GM23338 (cell line): ENCODE results near the gene PAPPA2. TPM values are rescaled to one million over a fixed set of nuclear protein-coding genes. Genes with fewer than 3 reads are reported as not detected.

Experiments
- ATAC-seq: fragments of 200-7000 bp; cut with Tn5 transposase; 3 replicates; pipeline ENCODE4 v1.9.1; 2020
- DNase-seq: peaks from one replicate; pipeline ENCODE4 v3.0.0-alpha.2; 2015; ENCODE audit warnings: low spot score
- H2AFZ ChIP-seq: fragments of 200-600 bp; sonication (generic); 2 replicates; pipeline ENCODE4 v1.8.0; 2016; ENCODE audit warnings: antibody characterized with exemption, mild to moderate bottlenecking, moderate library complexity
- H3F3A ChIP-seq: fragments of 200-600 bp; sonication (generic); replicated peaks from 2 replicates; pipeline ENCODE4 v1.8.0; 2017; ENCODE audit warnings: antibody characterized with exemption, mixed run types, low read depth
- H3K27ac ChIP-seq: fragments of 200-600 bp; sonication (generic); 2 replicates; pipeline ENCODE4 v1.6.1; 2016; ENCODE audit warnings: low read depth
- H3K27me3 ChIP-seq: fragments of 200-600 bp; sonication (generic); 2 replicates; pipeline ENCODE4 v1.8.0; 2016; ENCODE audit warnings: mild to moderate bottlenecking, mixed run types, moderate library complexity; ENCODE audit not compliant: insufficient read depth
- H3K36me3 ChIP-seq: fragments of 200-600 bp; sonication (generic); 2 replicates; pipeline ENCODE4 v1.8.0; 2016; ENCODE audit warnings: mild to moderate bottlenecking; ENCODE audit not compliant: insufficient read depth
- H3K4me1 ChIP-seq: fragments of 200-600 bp; sonication (generic); 2 replicates; pipeline ENCODE4 v1.8.0; 2016; ENCODE audit warnings: mild to moderate bottlenecking, moderate library complexity; ENCODE audit not compliant: insufficient read depth
- H3K4me2 ChIP-seq: fragments of 200-600 bp; sonication (generic); 2 replicates; pipeline ENCODE4 v1.7.1; 2017; ENCODE audit warnings: mixed run types
- H3K4me3 ChIP-seq: fragments of 200-600 bp; sonication (generic); 2 replicates; pipeline ENCODE4 v1.6.1; 2016; ENCODE audit warnings: mixed run types
- H3K79me2 ChIP-seq: fragments of 200-600 bp; sonication (generic); replicated peaks from 2 replicates; pipeline ENCODE4 v1.8.0; 2017; ENCODE audit warnings: mild to moderate bottlenecking; ENCODE audit not compliant: insufficient read depth
- H3K9me2 ChIP-seq: fragments of 200-600 bp; sonication (generic); 2 replicates; pipeline ENCODE4 v1.8.0; 2017; ENCODE audit not compliant: insufficient read depth
- H4K20me1 ChIP-seq: fragments of 200-600 bp; sonication (generic); replicated peaks from 2 replicates; pipeline ENCODE4 v1.8.0; 2017; ENCODE audit warnings: mild to moderate bottlenecking; ENCODE audit not compliant: insufficient read depth
- H3K27ac Mint-ChIP-seq: 2 replicates; pipeline ENCODE4 v1.8.0; 2020; ENCODE audit warnings: inconsistent platforms, mild to moderate bottlenecking, moderate library complexity, mixed read lengths
- H3K27me3 Mint-ChIP-seq: 3 replicates; pipeline ENCODE4 v1.8.0; 2022; ENCODE audit warnings: low read depth, mild to moderate bottlenecking, moderate library complexity, mixed read lengths, inconsistent platforms; ENCODE audit not compliant: insufficient read depth, poor library complexity
- H3K36me3 Mint-ChIP-seq: 3 replicates; pipeline ENCODE4 v1.8.0; 2021; ENCODE audit warnings: low read depth, mild to moderate bottlenecking, inconsistent platforms, moderate library complexity, mixed read lengths
- H3K4me1 Mint-ChIP-seq: 3 replicates; pipeline ENCODE4 v1.8.0; 2020; ENCODE audit warnings: mild to moderate bottlenecking, inconsistent platforms, mixed read lengths
- H3K4me3 Mint-ChIP-seq: 3 replicates; pipeline ENCODE4 v1.8.0; 2021; ENCODE audit warnings: moderate library complexity, mild to moderate bottlenecking, inconsistent platforms, mixed read lengths
- H3K9me3 Mint-ChIP-seq: 3 replicates; pipeline ENCODE4 v1.8.0; 2020; ENCODE audit warnings: moderate library complexity, mild to moderate bottlenecking, inconsistent platforms, mixed read lengths
- CTCF ChIP-seq, 2 experiments: fragments of 200-600 bp in 1 of 2; sonication (generic) in 1 of 2; conservative IDR thresholded peaks; 2 replicates each; pipeline versions ENCODE4 v1.5.1 to v1.6.1; 2016 to 2017; ENCODE audit warnings: antibody characterized with exemption in 2 of 2, low read depth in 2 of 2, mild to moderate bottlenecking in 2 of 2, moderate library complexity in 1 of 2
- EZH2 ChIP-seq: fragments of 200-600 bp; sonication (generic); IDR thresholded peaks from one replicate; pipeline ENCODE4 v1.8.0; 2017; ENCODE audit warnings: antibody characterized with exemption, mild to moderate bottlenecking, low read depth; ENCODE audit not compliant: unreplicated experiment
- EZH2phosphoT487 ChIP-seq: fragments of 200-600 bp; sonication (generic); IDR thresholded peaks from one replicate; pipeline ENCODE4 v1.8.1; 2018; ENCODE audit warnings: antibody characterized with exemption; ENCODE audit not compliant: unreplicated experiment
- NANOG ChIP-seq: IDR thresholded peaks from 2 replicates; pipeline ENCODE4 v1.6.1; 2016; ENCODE audit warnings: antibody characterized with exemption, borderline replicate concordance
- REST ChIP-seq: IDR thresholded peaks from one replicate; pipeline ENCODE4 v1.6.1; 2018; ENCODE audit warnings: antibody characterized with exemption; ENCODE audit not compliant: unreplicated experiment
- ZNF114 ChIP-seq: fragments of 250-450 bp; sonication (Bioruptor Pico); IDR thresholded peaks from 2 replicates; pipeline ENCODE4 v1.5.0; 2020; ENCODE audit warnings: mild to moderate bottlenecking, moderate library complexity
- polyA plus RNA-seq: library from polyadenylated mRNA; unstranded; fragments of >200 nt; fragmentation: Nextera tagmentation; extraction: Ambion mirVana; gene quantifications from 2 replicates; pipeline ENCODE4 v1.2.1, GENCODE V29; 2016
- total RNA-seq: library from RNA; depleted of rRNA; stranded (reverse); fragments of >200 nt; shearing (Covaris generic); gene quantifications from 2 replicates; pipeline ENCODE4 v1.2.3, GENCODE V29; 2014
- TF ChIP-seq, protein P1 (sequence below): IDR thresholded peaks from 2 replicates; pipeline ENCODE4 v1.6.1; 2016; ENCODE audit warnings: antibody characterized with exemption
- TF ChIP-seq, protein P2 (sequence below): fragments of 250-450 bp; sonication (Bioruptor Pico); IDR thresholded peaks from 2 replicates; pipeline ENCODE4 v1.5.0; 2020; ENCODE audit warnings: mild to moderate bottlenecking, moderate library complexity

Gene PAPPA2
- total and polyA plus RNA-seq, 2 experiments from 2014 or later: 1.4 to 1.7 TPM

GRCh38 chr1:176876966-176877515 lies 414.1 kb downstream of the PAPPA2 start:
- DNase-seq (no peak), ATAC-seq (no peak)
- Mint-ChIP-seq H3K27me3 (no peaks in the 10 kb centered on the region), H3K4me1 (no peaks in the 10 kb centered on the region), H3K9me3 (no peaks in the 10 kb centered on the region), H3K4me3 (no peak overlapping the region), H3K36me3 (no peaks in the 10 kb centered on the region), H3K27ac (no peak overlapping the region)
- H3F3A ChIP-seq: no peaks in the 10 kb centered on the region
- no peaks in the 10 kb centered on the region for H3K79me2 ChIP-seq
- H3K36me3 ChIP-seq: no peaks in the 10 kb centered on the region
- H3K4me2 ChIP-seq: no peak overlapping the region
- no peaks in the 10 kb centered on the region for H3K4me1 ChIP-seq
- no peaks in the 10 kb centered on the region for H4K20me1 ChIP-seq
- no peak overlapping the region for H2AFZ ChIP-seq
- no peak for TF ChIP-seq CTCF (conservative IDR thresholded peaks at IDR 0.05; ENCODE audit: low read depth in 2 of 2)
- no peak for TF ChIP-seq NANOG
- no peak for TF ChIP-seq REST
- TF ChIP-seq, protein P1, sequence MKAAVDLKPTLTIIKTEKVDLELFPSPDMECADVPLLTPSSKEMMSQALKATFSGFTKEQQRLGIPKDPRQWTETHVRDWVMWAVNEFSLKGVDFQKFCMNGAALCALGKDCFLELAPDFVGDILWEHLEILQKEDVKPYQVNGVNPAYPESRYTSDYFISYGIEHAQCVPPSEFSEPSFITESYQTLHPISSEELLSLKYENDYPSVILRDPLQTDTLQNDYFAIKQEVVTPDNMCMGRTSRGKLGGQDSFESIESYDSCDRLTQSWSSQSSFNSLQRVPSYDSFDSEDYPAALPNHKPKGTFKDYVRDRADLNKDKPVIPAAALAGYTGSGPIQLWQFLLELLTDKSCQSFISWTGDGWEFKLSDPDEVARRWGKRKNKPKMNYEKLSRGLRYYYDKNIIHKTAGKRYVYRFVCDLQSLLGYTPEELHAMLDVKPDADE: no peak
- TF ChIP-seq ZNF114 (CRISPR knock-in tag): no peak
- TF ChIP-seq, protein P2, sequence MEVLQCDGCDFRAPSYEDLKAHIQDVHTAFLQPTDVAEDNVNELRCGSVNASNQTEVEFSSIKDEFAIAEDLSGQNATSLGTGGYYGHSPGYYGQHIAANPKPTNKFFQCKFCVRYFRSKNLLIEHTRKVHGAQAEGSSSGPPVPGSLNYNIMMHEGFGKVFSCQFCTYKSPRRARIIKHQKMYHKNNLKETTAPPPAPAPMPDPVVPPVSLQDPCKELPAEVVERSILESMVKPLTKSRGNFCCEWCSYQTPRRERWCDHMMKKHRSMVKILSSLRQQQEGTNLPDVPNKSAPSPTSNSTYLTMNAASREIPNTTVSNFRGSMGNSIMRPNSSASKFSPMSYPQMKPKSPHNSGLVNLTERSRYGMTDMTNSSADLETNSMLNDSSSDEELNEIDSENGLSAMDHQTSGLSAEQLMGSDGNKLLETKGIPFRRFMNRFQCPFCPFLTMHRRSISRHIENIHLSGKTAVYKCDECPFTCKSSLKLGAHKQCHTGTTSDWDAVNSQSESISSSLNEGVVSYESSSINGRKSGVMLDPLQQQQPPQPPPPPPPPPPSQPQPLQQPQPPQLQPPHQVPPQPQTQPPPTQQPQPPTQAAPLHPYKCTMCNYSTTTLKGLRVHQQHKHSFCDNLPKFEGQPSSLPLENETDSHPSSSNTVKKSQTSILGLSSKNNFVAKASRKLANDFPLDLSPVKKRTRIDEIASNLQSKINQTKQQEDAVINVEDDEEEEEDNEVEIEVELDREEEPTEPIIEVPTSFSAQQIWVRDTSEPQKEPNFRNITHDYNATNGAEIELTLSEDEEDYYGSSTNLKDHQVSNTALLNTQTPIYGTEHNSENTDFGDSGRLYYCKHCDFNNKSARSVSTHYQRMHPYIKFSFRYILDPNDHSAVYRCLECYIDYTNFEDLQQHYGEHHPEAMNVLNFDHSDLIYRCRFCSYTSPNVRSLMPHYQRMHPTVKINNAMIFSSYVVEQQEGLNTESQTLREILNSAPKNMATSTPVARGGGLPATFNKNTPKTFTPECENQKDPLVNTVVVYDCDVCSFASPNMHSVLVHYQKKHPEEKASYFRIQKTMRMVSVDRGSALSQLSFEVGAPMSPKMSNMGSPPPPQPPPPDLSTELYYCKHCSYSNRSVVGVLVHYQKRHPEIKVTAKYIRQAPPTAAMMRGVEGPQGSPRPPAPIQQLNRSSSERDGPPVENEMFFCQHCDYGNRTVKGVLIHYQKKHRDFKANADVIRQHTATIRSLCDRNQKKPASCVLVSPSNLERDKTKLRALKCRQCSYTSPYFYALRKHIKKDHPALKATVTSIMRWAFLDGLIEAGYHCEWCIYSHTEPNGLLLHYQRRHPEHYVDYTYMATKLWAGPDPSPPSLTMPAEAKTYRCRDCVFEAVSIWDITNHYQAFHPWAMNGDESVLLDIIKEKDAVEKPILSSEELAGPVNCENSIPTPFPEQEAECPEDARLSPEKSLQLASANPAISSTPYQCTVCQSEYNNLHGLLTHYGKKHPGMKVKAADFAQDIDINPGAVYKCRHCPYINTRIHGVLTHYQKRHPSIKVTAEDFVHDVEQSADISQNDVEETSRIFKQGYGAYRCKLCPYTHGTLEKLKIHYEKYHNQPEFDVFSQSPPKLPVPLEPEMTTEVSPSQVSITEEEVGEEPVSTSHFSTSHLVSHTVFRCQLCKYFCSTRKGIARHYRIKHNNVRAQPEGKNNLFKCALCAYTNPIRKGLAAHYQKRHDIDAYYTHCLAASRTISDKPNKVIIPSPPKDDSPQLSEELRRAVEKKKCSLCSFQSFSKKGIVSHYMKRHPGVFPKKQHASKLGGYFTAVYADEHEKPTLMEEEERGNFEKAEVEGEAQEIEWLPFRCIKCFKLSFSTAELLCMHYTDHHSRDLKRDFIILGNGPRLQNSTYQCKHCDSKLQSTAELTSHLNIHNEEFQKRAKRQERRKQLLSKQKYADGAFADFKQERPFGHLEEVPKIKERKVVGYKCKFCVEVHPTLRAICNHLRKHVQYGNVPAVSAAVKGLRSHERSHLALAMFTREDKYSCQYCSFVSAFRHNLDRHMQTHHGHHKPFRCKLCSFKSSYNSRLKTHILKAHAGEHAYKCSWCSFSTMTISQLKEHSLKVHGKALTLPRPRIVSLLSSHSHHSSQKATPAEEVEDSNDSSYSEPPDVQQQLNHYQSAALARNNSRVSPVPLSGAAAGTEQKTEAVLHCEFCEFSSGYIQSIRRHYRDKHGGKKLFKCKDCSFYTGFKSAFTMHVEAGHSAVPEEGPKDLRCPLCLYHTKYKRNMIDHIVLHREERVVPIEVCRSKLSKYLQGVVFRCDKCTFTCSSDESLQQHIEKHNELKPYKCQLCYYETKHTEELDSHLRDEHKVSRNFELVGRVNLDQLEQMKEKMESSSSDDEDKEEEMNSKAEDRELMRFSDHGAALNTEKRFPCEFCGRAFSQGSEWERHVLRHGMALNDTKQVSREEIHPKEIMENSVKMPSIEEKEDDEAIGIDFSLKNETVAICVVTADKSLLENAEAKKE (CRISPR knock-in tag): no peak
- no peak for TF ChIP-seq EZH2
- TF ChIP-seq EZH2phosphoT487: no peak
- H3K27me3 ChIP-seq: no peaks in the 10 kb centered on the region
- no peak overlapping the region for H3K27ac ChIP-seq
- H3K9me2 ChIP-seq: no peaks in the 10 kb centered on the region
- H3K4me3 ChIP-seq: no peak overlapping the region
